Stimulated activated CD4-positive, alpha-beta T cell treated with anti-CD3 and anti-CD28 coated beads, Interleukin-2, amount 100 ng/mL, for 24 hours (primary cell): ENCODE results near the gene EHBP1L1.

Experiments
- DNase-seq, 2 donors: peaks; one replicate each; pipeline ENCODE4 v3.0.0-alpha.2; 2020

The EHBP1L1 gene

GRCh38 chr11:65575568-65576231, at the start of gene EHBP1L1:
TSS of gene EHBP1L1 (plus strand) at chr11:65576053. CDS start at chr11:65576303, 250 bp downstream.
- DNase-seq, result peak; percentile 74 to 84

- no peak for DNase-seq
These were observed 49.1 kb upstream of the EHBP1L1 start for GRCh38 chr11:65526744-65527143.

- DNase-seq, result no peak
These were observed 47.0 kb upstream of the EHBP1L1 start for GRCh38 chr11:65528819-65529350.

GRCh38 chr11:65529475-65530156, 46.2 kb upstream of the EHBP1L1 start:
- DNase-seq, result no peak

DNA sequence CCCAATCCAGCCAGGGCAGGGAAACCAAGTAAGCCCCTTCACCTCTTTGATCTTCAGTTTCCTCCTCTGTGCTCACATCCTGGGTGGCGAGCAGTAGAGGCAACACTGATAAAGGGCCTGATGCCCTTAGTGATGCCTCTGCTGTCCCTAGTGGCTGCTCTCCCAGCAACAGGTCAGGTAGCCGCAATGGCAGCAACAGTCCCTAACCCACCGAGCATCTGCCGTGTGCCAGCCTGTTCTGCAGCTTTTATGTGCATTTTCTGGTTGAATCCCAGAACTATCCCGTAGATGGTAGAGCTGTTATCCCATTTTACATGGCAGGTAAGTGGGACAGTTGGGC, 45.7 kb upstream of the EHBP1L1 start:
- no peak for DNase-seq

- DNase-seq, result no peak
These were observed 43.3 kb upstream of the EHBP1L1 start for GRCh38 chr11:65532388-65533064.

DNA sequence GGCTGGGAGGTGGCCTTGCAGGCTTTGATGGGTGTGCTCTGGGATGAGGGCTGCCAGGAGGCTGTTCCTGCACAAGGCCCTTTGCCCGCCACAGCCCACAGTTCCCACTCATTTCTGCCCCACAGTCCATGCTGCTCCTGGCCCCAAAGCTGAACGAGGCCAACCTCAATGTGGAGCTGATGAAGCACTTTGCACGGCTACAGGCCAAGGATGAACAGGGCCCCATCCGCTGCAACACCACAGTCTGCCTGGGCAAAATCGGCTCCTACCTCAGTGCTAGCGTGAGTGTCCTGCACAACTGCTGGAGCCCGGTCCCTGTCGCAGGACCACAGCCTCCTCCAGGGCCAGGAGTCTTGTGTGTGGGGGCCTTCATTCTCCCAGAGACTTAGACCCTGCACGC, 40.8 kb upstream of the EHBP1L1 start:
- no peak for DNase-seq

- no peak for DNase-seq
These were observed 39.2 kb upstream of the EHBP1L1 start for GRCh38 chr11:65536412-65537295.

DNA sequence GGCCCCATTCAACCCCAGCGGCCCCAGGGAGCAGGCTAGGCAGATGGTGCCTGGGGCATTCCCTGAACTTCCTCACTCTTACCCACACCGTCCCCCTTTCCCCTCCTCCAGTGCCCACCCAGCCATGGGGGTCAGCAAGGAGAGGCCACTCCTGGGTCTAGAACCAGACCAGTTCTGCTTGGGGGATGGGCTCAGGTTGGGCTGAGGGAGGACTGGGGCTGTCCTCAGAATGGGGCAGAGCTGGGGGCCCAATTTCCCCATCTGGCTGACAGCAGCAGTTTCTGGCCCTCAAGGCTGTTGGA, 38.6 kb upstream of the EHBP1L1 start:
- DNase-seq, result no peak

- DNase-seq, result no peak
These were observed 38.1 kb upstream of the EHBP1L1 start for GRCh38 chr11:65537620-65538231.

DNA sequence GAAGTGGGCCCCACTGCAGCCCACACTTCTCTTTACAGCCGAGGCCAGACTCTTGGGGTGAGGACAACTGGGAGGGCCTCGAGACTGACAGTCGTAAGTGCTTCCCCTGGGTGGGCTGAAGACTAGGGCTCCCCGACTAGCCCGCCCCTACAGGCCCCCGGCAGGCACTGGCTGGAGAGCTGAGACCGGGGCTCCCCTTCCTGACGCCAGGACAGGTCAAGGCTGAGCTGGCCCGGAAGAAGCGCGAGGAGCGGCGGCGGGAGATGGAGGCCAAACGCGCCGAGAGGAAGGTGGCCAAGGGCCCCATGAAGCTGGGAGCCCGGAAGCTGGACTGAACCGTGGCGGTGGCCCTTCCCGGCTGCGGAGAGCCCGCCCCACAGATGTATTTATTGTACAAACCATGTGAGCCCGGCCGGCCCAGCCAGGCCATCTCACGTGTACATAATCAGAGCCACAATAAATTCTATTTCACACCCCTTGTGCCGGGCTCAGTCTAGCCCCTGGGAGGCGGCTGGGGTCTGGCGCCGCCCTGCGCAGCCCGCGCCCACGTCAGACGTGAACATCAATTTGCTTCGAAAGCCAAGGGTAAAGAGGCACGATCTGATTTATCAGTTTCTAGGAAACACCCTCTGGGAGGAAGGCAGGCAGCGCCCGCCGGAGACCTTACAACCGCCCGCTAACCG, 37.5 kb upstream of the EHBP1L1 start:
- no peak for DNase-seq

DNA sequence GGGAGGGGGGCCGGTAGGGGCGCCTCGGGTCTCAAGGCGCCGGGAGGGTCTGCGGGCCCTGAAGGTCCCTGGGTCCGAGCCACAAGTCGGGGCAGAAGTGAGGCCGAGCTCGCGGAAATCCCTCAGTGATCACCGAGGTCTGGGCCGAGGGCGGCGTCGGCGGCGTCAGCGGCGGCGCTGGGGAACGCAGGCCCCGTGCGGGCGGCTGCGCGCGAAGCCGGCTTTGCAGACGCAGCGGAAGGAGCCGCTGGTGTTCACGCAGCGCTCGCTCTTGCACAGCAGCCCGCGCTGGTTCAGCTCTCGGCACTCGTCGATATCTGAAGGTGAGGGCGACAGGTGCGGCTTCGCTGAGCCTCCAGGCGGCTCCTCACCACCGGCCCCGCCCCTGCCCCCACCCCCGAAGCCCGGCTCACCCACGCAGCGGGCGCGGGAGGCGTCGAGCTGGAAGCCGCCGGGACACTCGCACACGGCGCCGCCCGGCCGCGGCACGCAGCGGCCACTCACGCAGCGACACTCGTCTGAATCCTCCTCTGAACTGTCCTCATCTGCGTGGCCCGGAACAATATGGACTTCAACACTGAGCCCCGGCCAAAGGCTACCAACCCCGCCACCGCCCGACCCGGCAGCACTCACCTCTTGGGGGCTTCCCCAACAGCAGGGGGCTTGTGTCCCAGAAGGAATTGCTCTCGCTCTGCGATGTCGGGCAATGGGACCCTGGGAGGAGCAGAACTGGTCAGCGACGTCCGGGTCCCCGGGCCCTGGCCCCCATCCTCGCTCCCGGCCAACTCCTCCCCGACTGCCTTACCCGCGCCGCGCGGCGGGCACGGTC, 36.7 kb upstream of the EHBP1L1 start:
- no peak for DNase-seq

- no peak for DNase-seq
These were observed 36.0 kb upstream of the EHBP1L1 start for GRCh38 chr11:65539744-65540289.

DNA sequence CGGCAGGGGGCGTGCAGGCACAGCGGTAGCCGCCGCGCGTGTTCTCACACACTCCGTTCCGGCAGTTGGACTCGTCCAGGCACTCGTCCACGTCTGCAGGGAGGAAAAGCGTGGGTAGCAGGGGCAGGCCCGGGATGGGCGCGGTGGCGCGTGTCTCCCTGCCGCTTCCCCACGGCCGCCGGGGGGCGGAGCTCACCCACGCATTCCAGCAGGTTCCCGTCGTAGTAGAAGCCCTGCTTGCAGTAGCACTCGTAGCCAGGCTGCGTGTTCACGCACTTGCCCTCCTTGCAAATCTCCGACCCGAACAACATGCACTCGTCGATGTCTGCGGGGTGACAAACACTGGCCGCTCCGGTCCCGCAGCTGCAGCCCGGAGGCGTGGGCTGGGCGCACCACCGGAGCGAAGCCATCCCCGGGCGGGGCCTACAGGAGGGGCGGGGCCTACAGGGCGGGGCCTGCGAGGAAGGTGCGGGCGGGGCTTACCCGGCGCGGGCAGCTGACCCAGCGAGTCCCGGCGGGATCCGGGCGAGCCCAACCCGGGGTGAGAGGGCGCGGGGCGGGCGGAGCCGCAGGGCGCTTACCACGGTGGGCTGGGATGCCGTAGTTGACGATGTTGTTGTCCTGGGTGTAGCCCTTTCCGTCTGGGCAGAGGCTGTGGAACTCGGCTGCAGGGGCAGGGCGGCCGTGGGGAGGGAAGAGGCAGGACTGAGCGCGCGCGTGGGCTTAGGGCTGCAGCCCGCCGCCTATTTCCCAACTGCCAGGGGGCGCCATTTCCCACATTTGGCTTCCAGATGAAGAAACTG, 35.4 kb upstream of the EHBP1L1 start:
- DNase-seq, result peak; percentile 91

DNA sequence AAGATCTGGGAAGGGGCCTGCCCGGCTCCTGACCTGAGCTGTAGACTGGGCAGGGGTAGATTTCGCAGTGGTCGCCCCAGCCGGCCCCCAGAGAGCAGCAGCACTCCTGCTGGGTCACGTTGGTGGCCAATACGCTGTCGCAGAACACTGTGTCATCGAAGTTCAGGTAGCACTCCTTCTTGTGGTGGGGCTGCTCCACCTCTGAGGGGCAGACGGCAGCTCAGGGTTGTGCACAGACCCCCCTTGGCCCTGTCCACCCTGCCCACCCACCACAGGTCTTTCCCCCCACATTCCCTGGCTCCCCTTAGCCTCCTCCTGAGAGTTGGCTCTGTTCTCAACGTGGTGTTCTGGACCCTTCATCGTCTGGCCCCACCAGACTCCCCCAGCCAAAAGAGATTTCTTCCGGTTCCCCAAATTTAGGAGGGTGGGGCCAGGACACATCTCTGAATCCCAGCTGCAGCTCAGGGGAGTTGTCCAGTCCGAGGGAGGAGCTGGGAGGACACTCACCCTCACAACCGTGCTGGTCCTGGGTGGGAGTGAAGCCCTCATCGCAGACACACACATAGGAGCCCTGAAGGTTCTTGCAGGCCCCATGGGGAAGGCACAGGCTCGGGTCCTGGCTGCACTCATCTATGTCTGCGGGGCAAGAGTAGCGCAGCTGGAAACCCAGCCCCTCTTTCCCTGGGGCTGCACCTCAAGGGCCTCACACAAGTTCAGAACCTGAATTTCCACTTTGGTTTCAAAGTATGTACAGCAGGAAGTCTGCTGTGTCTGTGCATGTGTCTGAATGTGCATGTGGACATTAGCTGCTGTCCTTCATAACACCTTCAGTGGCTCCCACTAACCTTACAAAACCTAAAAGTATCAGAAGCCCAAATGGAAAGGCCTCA, 34.5 kb upstream of the EHBP1L1 start:
- no peak for DNase-seq

DNA sequence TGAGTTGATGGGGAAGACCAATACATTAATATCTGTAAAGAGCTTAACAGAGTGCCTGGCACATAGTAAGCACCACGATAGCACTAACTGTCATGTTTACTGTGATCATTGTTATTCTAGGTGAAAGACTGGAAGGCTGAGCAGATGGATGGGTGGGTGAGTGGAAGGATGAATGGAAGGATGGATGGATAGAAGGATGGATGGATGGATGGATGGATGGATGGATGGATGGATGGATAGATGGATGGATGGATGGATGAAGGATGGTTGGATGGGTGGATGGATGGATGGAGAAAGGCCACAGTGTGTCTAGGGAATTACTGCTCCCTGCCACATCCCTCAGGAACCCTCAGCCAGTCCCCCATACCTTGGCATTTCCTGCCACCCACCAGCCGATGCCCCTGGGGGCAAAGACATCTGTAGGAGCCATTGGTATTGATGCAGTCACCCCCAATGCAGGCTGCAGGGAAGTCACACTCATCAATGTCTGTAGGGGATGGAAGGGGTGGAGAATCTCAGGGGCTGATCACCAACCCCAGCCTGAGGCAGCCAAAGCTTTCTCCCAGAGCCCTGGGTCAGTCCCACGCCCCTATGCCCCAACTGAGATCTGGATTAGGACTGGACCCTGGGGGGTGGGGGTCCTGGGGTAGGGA, 33.0 kb upstream of the EHBP1L1 start:
- DNase-seq, result no peak

GRCh38 chr11:65545853-65546216, 30.0 kb upstream of the EHBP1L1 start:
- no peak for DNase-seq

DNA sequence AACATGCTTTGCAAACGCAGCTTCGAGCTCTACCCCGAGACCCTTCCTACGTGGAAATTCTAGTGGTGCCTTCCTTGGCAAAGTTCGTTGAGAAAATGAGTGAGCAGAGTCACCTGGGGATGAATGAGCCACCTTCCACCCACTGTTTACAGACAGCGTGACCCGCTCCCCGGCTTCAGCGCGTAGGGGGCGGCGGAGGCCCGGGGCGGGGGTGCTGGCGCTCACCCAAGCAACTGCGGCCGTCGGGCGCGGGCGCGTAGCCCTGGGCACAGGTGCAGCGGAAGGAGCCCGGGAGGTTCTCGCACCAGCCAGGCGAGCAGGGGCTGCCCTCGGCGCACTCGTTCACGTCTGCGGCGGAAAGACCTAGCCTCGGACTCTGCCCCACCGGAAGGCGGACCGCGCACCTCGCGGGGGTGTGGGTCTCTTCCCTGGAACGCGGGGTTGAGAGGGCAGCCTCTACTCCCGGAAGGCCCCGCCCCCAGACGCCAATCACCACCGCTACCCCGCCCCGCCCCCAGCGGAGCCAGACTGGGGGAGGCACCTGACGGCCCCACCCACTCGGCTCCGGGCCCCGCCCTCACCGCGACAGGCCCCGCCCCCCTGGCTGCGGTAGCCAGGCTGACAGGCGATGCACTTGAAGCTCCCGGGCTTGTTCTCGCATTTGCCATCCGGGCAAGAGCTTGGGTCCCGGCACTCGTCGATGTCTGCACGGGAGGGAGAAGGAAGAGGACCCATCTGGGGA, 29.5 kb upstream of the EHBP1L1 start:
- peak; percentile 98 to 100 for DNase-seq
